Fibroblast of lung (primary cell): ENCODE measurements around the gene EFCAB8. TPM values are rescaled to one million over a fixed set of nuclear protein-coding genes. Genes with fewer than 3 reads are reported as not detected.

Experiments
- DNase-seq, 2 donors: peaks; one replicate each; pipeline versions ENCODE4 v3.0.0 to v3.0.0-alpha.2; 2010; ENCODE audit warnings: low read depth in 2 of 2
- H2AFZ ChIP-seq: 2 replicates; pipeline ENCODE4 v1.5.1; 2012; ENCODE audit warnings: low read length, control low read depth, inconsistent platforms
- H3K27ac ChIP-seq: 2 replicates; pipeline ENCODE4 v1.5.1; 2011; ENCODE audit warnings: low read length, control low read depth; ENCODE audit not compliant: insufficient read depth
- H3K27me3 ChIP-seq: 2 replicates; pipeline ENCODE4 v1.5.1; 2011; ENCODE audit warnings: mild to moderate bottlenecking, low read length; ENCODE audit not compliant: control insufficient read depth, insufficient read depth
- H3K36me3 ChIP-seq: 2 replicates; pipeline ENCODE4 v1.5.1; 2011; ENCODE audit warnings: low read length; ENCODE audit not compliant: control insufficient read depth, insufficient read depth
- H3K4me1 ChIP-seq: 2 replicates; pipeline ENCODE4 v1.5.1; 2011; ENCODE audit warnings: low read length; ENCODE audit not compliant: control insufficient read depth, insufficient read depth; ENCODE audit errors: extremely low read depth
- H3K4me2 ChIP-seq: 2 replicates; pipeline ENCODE4 v1.5.1; 2011; ENCODE audit warnings: low read length, control low read depth; ENCODE audit not compliant: insufficient read depth; ENCODE audit errors: extremely low read depth
- H3K4me3 ChIP-seq, 4 experiments: fragments of 200-600 bp in 1 of 4; sonication (generic) in 1 of 4; replicated peaks in 1 of 4; 2 replicates each; pipeline ENCODE4 v1.5.1; 2011 to 2016; ENCODE audit warnings: low read length in 4 of 4, low read depth in 3 of 4, mild to moderate bottlenecking in 3 of 4, control low read depth in 2 of 4, inconsistent platforms in 1 of 4, mixed read lengths in 1 of 4; ENCODE audit not compliant: insufficient read depth in 1 of 4; ENCODE audit errors: control extremely low read depth in 1 of 4
- H3K79me2 ChIP-seq: 2 replicates; pipeline ENCODE4 v1.5.1; 2012; ENCODE audit warnings: mild to moderate bottlenecking, low read length, inconsistent platforms; ENCODE audit not compliant: control insufficient read depth, insufficient read depth
- H3K9ac ChIP-seq: 2 replicates; pipeline ENCODE4 v1.5.1; 2011; ENCODE audit warnings: mild to moderate bottlenecking, low read length, control low read depth; ENCODE audit not compliant: insufficient read depth
- H3K9me3 ChIP-seq: 2 replicates; pipeline ENCODE4 v1.5.1; 2012; ENCODE audit warnings: low read depth, low read length; ENCODE audit not compliant: control insufficient read depth, insufficient read depth
- H4K20me1 ChIP-seq: 2 replicates; pipeline ENCODE4 v1.5.1; 2011; ENCODE audit warnings: low read length; ENCODE audit not compliant: control insufficient read depth, insufficient read depth; ENCODE audit errors: extremely low read depth
- EZH2 ChIP-seq: IDR thresholded peaks from 2 replicates; pipeline ENCODE4 v1.5.1; 2012; ENCODE audit warnings: low read length, control low read depth, mild to moderate bottlenecking; ENCODE audit errors: missing control alignments
- polyA plus RNA-seq, 2 donors: library from polyadenylated mRNA; depleted of rRNA in 1 of 2; stranded (reverse) in 1 of 2; unstranded in 1 of 2; fragments of >200 nt; gene quantifications; 2 replicates each; pipeline ENCODE4 v1.2.1, GENCODE V29; 2011 to 2012; ENCODE audit warnings: missing spikeins in 1 of 2
- total RNA-seq: library from RNA; depleted of rRNA; stranded (reverse); fragments of >200 nt; gene quantifications from 2 replicates; pipeline ENCODE4 v1.2.1, GENCODE V29; 2014
- TF ChIP-seq, protein P1 (sequence below), 2 donors: IDR thresholded peaks in 1 of 2; conservative IDR thresholded peaks in 1 of 2; 1 replicate in 1 of 2; 2 replicates in 1 of 2; pipeline ENCODE4 v1.5.1; 2011 to 2012; ENCODE audit warnings: low read length in 2 of 2, control low read depth in 1 of 2, inconsistent platforms in 1 of 2, low read depth in 1 of 2, mild to moderate bottlenecking in 1 of 2

The EFCAB8 gene
- total and polyA plus RNA-seq, 2 donors (not counting 1 experiment from before 2014, with no cell fraction given) = under 0.01 TPM; not detected in 1

DNA sequence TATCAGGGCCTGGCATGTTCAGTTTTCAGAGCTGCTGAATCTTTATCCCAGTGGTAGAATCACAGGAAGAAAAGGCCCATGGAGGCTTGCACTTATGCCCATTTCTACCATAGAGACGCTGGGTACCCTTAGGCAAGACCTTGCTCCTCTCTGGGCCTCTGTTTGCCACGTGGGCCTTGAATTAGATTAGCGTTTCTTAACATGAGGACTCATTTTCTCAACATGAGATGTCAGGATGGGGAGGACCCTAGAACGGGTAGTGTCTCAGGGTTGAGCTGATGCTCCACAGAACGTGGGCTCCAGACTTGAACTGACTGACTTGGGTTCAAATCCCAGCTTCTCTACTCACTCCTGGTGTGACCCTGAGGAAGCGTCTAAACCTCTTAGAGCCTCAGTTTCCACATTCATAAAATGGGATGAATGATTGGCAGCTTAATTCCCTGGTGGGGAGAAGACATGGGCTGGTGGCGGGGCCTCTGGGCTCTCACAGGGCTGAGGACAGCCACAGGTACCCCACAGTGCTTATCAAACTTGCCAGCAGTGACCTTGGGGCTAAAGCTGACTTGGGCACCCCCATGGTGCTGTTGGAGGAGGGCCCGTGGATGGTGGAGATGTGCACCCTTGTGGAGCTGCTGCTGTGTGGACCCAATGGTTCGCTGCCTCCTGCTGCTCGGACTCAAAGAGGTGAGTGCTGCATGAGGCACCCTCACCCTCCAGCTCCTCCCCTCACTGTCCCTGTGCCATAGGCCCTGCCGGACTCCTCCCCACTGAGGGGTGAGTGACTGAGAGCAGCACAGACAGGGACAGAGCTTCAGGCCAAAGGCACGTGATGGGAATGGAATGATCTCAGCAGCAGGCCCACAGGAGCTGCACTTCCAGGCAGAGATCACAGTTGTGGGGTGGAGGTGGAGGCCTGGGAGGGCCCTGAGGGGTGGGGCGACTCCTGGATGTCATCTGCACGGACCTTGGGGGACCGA is 117.3 kb downstream of the EFCAB8 start:
- Histone ChIP-seq H3K9ac (no peak overlapping the region), H3K4me3 (no peak overlapping the region), H2AFZ (no peak overlapping the region), H3K4me2 (no peak overlapping the region), H3K4me1 (no peaks in the 10 kb centered on the region), H3K27ac (no peak overlapping the region), H3K9me3 (no peaks in the 10 kb centered on the region), H3K79me2 (no peaks in the 10 kb centered on the region), H3K27me3 (no peaks in the 10 kb centered on the region), H4K20me1 (no peaks in the 10 kb centered on the region), H3K36me3 (no peaks in the 10 kb centered on the region)
- TF ChIP-seq EZH2 = no peak
- TF ChIP-seq, protein P1, sequence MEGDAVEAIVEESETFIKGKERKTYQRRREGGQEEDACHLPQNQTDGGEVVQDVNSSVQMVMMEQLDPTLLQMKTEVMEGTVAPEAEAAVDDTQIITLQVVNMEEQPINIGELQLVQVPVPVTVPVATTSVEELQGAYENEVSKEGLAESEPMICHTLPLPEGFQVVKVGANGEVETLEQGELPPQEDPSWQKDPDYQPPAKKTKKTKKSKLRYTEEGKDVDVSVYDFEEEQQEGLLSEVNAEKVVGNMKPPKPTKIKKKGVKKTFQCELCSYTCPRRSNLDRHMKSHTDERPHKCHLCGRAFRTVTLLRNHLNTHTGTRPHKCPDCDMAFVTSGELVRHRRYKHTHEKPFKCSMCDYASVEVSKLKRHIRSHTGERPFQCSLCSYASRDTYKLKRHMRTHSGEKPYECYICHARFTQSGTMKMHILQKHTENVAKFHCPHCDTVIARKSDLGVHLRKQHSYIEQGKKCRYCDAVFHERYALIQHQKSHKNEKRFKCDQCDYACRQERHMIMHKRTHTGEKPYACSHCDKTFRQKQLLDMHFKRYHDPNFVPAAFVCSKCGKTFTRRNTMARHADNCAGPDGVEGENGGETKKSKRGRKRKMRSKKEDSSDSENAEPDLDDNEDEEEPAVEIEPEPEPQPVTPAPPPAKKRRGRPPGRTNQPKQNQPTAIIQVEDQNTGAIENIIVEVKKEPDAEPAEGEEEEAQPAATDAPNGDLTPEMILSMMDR (conservative IDR thresholded peaks at IDR 0.05 in 1 of 2, IDR thresholded peaks at IDR 0.05 in 1 of 2; ENCODE audit: low read depth in 1 of 2, low read length in 2 of 2) = no peak
- no peak for DNase-seq

DNA sequence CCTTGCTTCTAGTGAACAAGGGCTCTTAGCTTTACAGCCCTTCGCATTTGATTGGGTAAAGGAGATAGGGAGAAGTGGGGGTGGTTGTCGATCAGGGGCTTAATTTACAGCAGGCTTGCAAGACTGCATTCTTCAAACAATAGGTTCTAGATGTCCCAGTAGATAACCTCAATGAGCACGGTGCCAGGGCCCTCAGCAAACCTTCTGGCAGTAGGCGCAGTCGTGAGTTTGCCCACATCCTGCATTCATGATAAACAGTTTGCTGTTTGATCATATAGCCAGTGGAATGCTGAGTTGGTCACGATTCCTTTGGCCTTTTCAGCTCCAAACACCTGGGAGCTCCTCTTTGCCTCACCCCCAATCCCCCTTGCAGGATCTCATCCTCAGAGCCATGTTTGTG is 118.0 kb downstream of the EFCAB8 start:
- Histone ChIP-seq H3K4me3 (no peak overlapping the region), H3K9ac (no peak overlapping the region), H3K4me1 (no peaks in the 10 kb centered on the region), H4K20me1 (no peaks in the 10 kb centered on the region), H3K36me3 (no peaks in the 10 kb centered on the region), H3K27ac (no peak overlapping the region), H2AFZ (no peak overlapping the region), H3K27me3 (no peaks in the 10 kb centered on the region), H3K4me2 (no peak overlapping the region), H3K9me3 (no peaks in the 10 kb centered on the region), H3K79me2 (no peaks in the 10 kb centered on the region)
- TF ChIP-seq EZH2 = no peak
- TF ChIP-seq, protein P1 (conservative IDR thresholded peaks at IDR 0.05 in 1 of 2, IDR thresholded peaks at IDR 0.05 in 1 of 2; ENCODE audit: low read depth in 1 of 2, low read length in 2 of 2) = no peak
- no peak for DNase-seq

DNA sequence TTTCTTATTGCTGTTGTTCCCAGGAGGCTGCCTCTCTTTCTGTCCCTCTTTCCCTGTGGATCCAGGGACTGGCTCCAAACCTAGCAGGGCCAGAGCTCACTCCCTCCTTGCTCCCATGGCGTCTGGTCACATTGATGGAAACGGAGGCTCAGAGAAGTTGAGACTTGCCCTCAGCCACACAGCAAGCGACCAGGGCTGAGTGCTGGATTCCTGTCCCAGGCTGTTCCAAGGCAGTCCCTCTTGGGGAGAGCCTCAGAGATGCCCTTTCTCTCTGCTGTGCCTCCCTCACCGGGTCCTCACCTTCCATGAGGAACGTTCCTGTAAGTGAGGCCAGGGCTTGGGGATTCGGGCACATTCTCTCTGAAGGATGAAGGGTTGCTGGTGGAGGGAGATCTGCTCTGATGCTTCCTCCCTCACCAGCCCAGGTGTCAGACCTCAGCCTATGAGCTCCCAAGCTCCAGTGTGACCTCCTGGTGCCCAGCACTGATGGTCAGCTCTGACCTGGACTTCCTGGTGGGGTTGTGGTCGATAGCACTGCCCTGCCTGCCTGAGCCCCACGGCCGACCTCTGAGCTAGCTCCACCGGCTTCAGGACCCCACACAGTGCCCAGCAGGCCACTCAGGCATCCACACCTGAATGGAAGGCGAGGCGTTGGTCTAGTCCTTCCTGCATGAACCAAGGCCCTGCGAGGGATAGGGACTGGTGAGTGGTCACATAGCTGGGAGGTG is 118.7 kb downstream of the EFCAB8 start:
- Histone ChIP-seq H3K4me2 (no peak overlapping the region), H3K4me1 (no peaks in the 10 kb centered on the region), H3K79me2 (no peaks in the 10 kb centered on the region), H2AFZ (no peak overlapping the region), H3K27ac (no peak overlapping the region), H3K9ac (no peak overlapping the region), H3K4me3 (no peak overlapping the region), H3K27me3 (no peaks in the 10 kb centered on the region), H4K20me1 (no peaks in the 10 kb centered on the region), H3K9me3 (no peaks in the 10 kb centered on the region), H3K36me3 (no peaks in the 10 kb centered on the region)
- TF ChIP-seq, protein P1 (conservative IDR thresholded peaks at IDR 0.05 in 1 of 2, IDR thresholded peaks at IDR 0.05 in 1 of 2; ENCODE audit: low read depth in 1 of 2, low read length in 2 of 2) = no peak
- no peak for TF ChIP-seq EZH2
- no peak for DNase-seq
